Activated T-helper 1 cell treated with anti-CD3 and anti-CD28 coated beads, Interleukin-2, amount 50 U/mL, for 16 hours (primary cell): ENCODE data around the gene SUN2.

ENCODE experiments used
- DNase-seq, 2 donors: peaks; one replicate each; pipeline ENCODE4 v3.0.0-alpha.2; 2020; ENCODE audit warnings: low read depth in 1 of 2, low spot score in 1 of 2

The SUN2 gene

GRCh38 chr22:38735465-38736256, 20.1 kb downstream of the SUN2 start:
- no peak for DNase-seq

- DNase-seq, result no peak
Measured at GRCh38 chr22:38735126-38735464, 20.7 kb downstream of the SUN2 start.

GRCh38 chr22:38734421-38735100, 21.2 kb downstream of the SUN2 start:
- DNase-seq, result no peak

GRCh38 chr22:38733724-38734381, 21.9 kb downstream of the SUN2 start:
- no peak for DNase-seq

GRCh38 chr22:38733329-38733723, 22.5 kb downstream of the SUN2 start:
- DNase-seq, result no peak

- DNase-seq, result no peak
Measured at GRCh38 chr22:38732251-38732815, 23.5 kb downstream of the SUN2 start.

GRCh38 chr22:38731703-38732161, 24.1 kb downstream of the SUN2 start:
- no peak for DNase-seq

- DNase-seq, result no peak
Measured at GRCh38 chr22:38730411-38730871, 25.4 kb downstream of the SUN2 start.

GRCh38 chr22:38729946-38730345, 25.9 kb downstream of the SUN2 start:
- no peak for DNase-seq

- DNase-seq, result no peak
Measured at GRCh38 chr22:38728871-38729796, 26.7 kb downstream of the SUN2 start.

GRCh38 chr22:38727530-38728451, 28.0 kb downstream of the SUN2 start:
- no peak for DNase-seq

GRCh38 chr22:38727123-38727522, 28.7 kb downstream of the SUN2 start:
- DNase-seq, result no peak

- no peak for DNase-seq
Measured at GRCh38 chr22:38725900-38726655, 29.7 kb downstream of the SUN2 start.

- DNase-seq, result no peak
Measured at GRCh38 chr22:38724926-38725571, 30.7 kb downstream of the SUN2 start.

- no peak for DNase-seq
Measured at GRCh38 chr22:38724176-38724575, 31.6 kb downstream of the SUN2 start.

- no peak for DNase-seq
Measured at GRCh38 chr22:38721551-38721950, 34.2 kb downstream of the SUN2 start.

- DNase-seq, result no peak
Measured at GRCh38 chr22:38720350-38720749, 35.4 kb downstream of the SUN2 start.

GRCh38 chr22:38719196-38719595, 36.6 kb downstream of the SUN2 start:
- DNase-seq, result no peak
